HG02852 (cell line): ENCODE data around the gene HECTD2.

Experiments
- ATAC-seq: cut with Tn5 transposase; IDR thresholded peaks from one replicate; pipeline ENCODE4 v1.9.1; 2021; ENCODE audit warnings: mild to moderate bottlenecking, moderate library complexity; ENCODE audit not compliant: unreplicated experiment

The HECTD2 gene

GRCh38 chr10:91465261-91465660 lies 55.1 kb downstream of the HECTD2 start:
- no peak for ATAC-seq

GRCh38 chr10:91467114-91467513 lies 57.0 kb downstream of the HECTD2 start:
- no peak for ATAC-seq

- no peak for ATAC-seq
These were observed 61.5 kb downstream of the HECTD2 start for GRCh38 chr10:91471602-91472001.

GRCh38 chr10:91472911-91473310 lies 62.8 kb downstream of the HECTD2 start:
- ATAC-seq, result no peak

- ATAC-seq, result no peak
These were observed 63.9 kb downstream of the HECTD2 start for GRCh38 chr10:91474009-91474408.

- ATAC-seq, result no peak
These were observed 67.1 kb downstream of the HECTD2 start for GRCh38 chr10:91477236-91477635.

GRCh38 chr10:91479583-91479982 lies 69.4 kb downstream of the HECTD2 start:
- no peak for ATAC-seq

- ATAC-seq, result no peak
These were observed 77.9 kb downstream of the HECTD2 start for GRCh38 chr10:91487911-91488582.

GRCh38 chr10:91493313-91493712 lies 83.2 kb downstream of the HECTD2 start:
- ATAC-seq, result no peak

GRCh38 chr10:91495402-91495801 lies 85.3 kb downstream of the HECTD2 start:
- ATAC-seq, result no peak

GRCh38 chr10:91496016-91496415 lies 85.9 kb downstream of the HECTD2 start:
- ATAC-seq, result no peak

- no peak for ATAC-seq
These were observed 101.6 kb downstream of the HECTD2 start for GRCh38 chr10:91511549-91512330.

- ATAC-seq, result no peak
These were observed 102.3 kb downstream of the HECTD2 start for GRCh38 chr10:91512458-91512857.

- ATAC-seq, result no peak
These were observed 103.7 kb downstream of the HECTD2 start for GRCh38 chr10:91513598-91514424.

GRCh38 chr10:91514787-91515186 lies 104.6 kb downstream of the HECTD2 start:
- ATAC-seq, result no peak

GRCh38 chr10:91517394-91517793 lies 107.2 kb downstream of the HECTD2 start:
- no peak for ATAC-seq

GRCh38 chr10:91519899-91520514 lies 109.9 kb downstream of the HECTD2 start:
- ATAC-seq, result no peak

GRCh38 chr10:91520661-91521060 lies 110.5 kb downstream of the HECTD2 start:
- ATAC-seq, result no peak

- ATAC-seq, result no peak
These were observed 111.3 kb downstream of the HECTD2 start for GRCh38 chr10:91521439-91521838.

- ATAC-seq, result no peak
These were observed 116.0 kb downstream of the HECTD2 start for GRCh38 chr10:91525896-91526712.
